Cardiac muscle cell (in vitro differentiated cells and primary cell): ENCODE results near the gene RSRC1. TPM values are rescaled to one million over a fixed set of nuclear protein-coding genes. Genes with fewer than 3 reads are reported as not detected.

ENCODE experiments used
- DNase-seq, 2 donors: peaks; one replicate each; pipeline versions ENCODE4 v3.0.0 to v3.0.0-alpha.2; 2010 to 2017; ENCODE audit warnings: low read depth in 1 of 2, low spot score in 1 of 2
- H3K27ac ChIP-seq: fragments of 200-600 bp; sonication (generic); 2 replicates; pipeline ENCODE4 v1.5.1; 2016
- H3K27me3 ChIP-seq: fragments of 200-600 bp; sonication (generic); 2 replicates; pipeline ENCODE4 v1.6.0; 2016; ENCODE audit warnings: control low read depth
- H3K36me3 ChIP-seq: fragments of 200-600 bp; sonication (generic); 2 replicates; pipeline ENCODE4 v1.5.1; 2016; ENCODE audit warnings: control low read depth
- H3K4me1 ChIP-seq: fragments of 200-600 bp; sonication (generic); 2 replicates; pipeline ENCODE4 v1.8.1; 2017; ENCODE audit warnings: low read depth, mild to moderate bottlenecking, mixed run types
- H3K4me3 ChIP-seq: fragments of 200-600 bp; sonication (generic); 2 replicates; pipeline ENCODE4 v1.5.1; 2016; ENCODE audit warnings: mild to moderate bottlenecking
- H3K9me3 ChIP-seq: fragments of 200-600 bp; sonication (generic); 2 replicates; pipeline ENCODE4 v1.5.1; 2017; ENCODE audit warnings: low read depth, mild to moderate bottlenecking, control low read depth
- CTCF ChIP-seq: IDR thresholded peaks from 2 replicates; pipeline ENCODE4 v1.5.1; 2012; ENCODE audit warnings: low read depth, mild to moderate bottlenecking, low read length
- polyA plus RNA-seq: library from polyadenylated mRNA; unstranded; fragments of >200 nt; fragmentation: Nextera tagmentation; extraction: Ambion mirVana; gene quantifications from 2 replicates; pipeline ENCODE4 v1.2.1, GENCODE V29; 2016
- total RNA-seq: library from RNA; depleted of rRNA; stranded (reverse); fragments of >200 nt; gene quantifications from 2 replicates; pipeline ENCODE4 v1.2.3, GENCODE V29; 2016

The RSRC1 gene
- total and polyA plus RNA-seq, 2 experiments from 2014 or later, result 23.6 to 55.9 TPM

DNA sequence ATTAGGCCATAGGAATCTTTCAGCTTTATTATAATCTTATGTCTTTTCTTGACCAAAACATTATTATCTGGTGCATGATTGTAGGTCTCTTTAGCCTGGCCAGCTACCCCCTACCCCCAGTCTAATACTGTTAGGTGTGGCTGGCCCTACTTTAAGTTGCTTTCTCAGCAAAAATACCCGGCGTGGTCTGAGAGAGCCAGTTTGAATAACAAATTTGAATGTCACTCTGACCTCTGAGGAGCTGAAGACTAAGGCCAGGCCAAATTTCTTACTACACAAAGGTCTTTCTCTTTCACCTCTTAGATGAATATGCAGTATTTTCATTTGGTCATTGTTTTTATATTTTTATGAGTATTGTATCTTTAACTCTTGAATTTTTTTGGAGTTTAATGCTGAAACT lies 272.6 kb downstream of the RSRC1 start:
- H3K9me3 ChIP-seq, result no peaks in the 10 kb centered on the region
- H3K4me3 ChIP-seq, result no peak overlapping the region
- no peak overlapping the region for H3K27ac ChIP-seq
- DNase-seq, result no peak
- no peak for TF ChIP-seq CTCF
- peaks cover 6% of the 10 kb centered on the region for H3K4me1 ChIP-seq
- no peaks in the 10 kb centered on the region for H3K27me3 ChIP-seq
- no peaks in the 10 kb centered on the region for H3K36me3 ChIP-seq

- Histone ChIP-seq H3K4me1 (peaks cover 14% of the 10 kb centered on the region), H3K27me3 (no peaks in the 10 kb centered on the region), H3K27ac (no peak overlapping the region), H3K4me3 (no peak overlapping the region), H3K36me3 (no peaks in the 10 kb centered on the region), H3K9me3 (no peaks in the 10 kb centered on the region)
- DNase-seq, result no peak
- no peak for TF ChIP-seq CTCF
These were observed 274.1 kb downstream of the RSRC1 start for GRCh38 chr3:158384019-158384418.

- H3K27me3 ChIP-seq, result no peaks in the 10 kb centered on the region
- no peaks in the 10 kb centered on the region for H3K9me3 ChIP-seq
- no peak for TF ChIP-seq CTCF
- H3K4me3 ChIP-seq, result no peak overlapping the region
- no peak overlapping the region for H3K27ac ChIP-seq
- peak in 1 of 2 donors; percentile 3 for DNase-seq
- H3K4me1 ChIP-seq, result no peaks in the 10 kb centered on the region
- H3K36me3 ChIP-seq, result no peaks in the 10 kb centered on the region
These were observed 285.5 kb downstream of the RSRC1 start for GRCh38 chr3:158395421-158395820.

- no peaks in the 10 kb centered on the region for H3K4me1 ChIP-seq
- no peak for TF ChIP-seq CTCF
- H3K27ac ChIP-seq, result no peak overlapping the region
- no peaks in the 10 kb centered on the region for H3K27me3 ChIP-seq
- DNase-seq, result no peak
- no peaks in the 10 kb centered on the region for H3K36me3 ChIP-seq
- no peak overlapping the region for H3K4me3 ChIP-seq
- no peaks in the 10 kb centered on the region for H3K9me3 ChIP-seq
These were observed 292.7 kb downstream of the RSRC1 start for GRCh38 chr3:158402590-158402989.

DNA sequence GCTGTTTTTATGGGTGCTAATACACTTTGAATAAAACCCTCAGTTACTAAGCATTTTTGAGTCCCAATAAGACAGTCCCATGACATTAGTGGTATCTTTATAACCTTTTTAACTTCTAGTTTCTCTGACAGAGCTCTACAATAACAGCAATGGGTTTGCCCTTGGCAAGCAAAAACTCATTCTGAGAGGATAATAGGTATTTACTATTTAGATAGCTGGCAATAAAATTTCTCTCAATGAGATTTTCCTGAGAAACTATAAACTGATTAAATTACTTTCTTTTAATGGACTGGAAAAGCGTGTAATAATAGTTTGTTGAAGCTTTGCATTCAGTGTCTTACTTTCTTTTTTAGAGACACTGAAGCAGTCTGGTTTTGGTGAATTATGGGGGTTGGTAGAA lies 293.1 kb downstream of the RSRC1 start:
- Histone ChIP-seq H3K27ac (no peak overlapping the region), H3K4me3 (no peak overlapping the region), H3K9me3 (no peaks in the 10 kb centered on the region), H3K36me3 (no peaks in the 10 kb centered on the region), H3K27me3 (no peaks in the 10 kb centered on the region), H3K4me1 (peaks cover 4% of the 10 kb centered on the region)
- no peak for DNase-seq
- no peak for TF ChIP-seq CTCF

GRCh38 chr3:158404131-158404718 lies 294.3 kb downstream of the RSRC1 start:
- Histone ChIP-seq H3K4me1 (peaks cover 6% of the 10 kb centered on the region), H3K27ac (no peak overlapping the region), H3K27me3 (no peaks in the 10 kb centered on the region), H3K9me3 (no peaks in the 10 kb centered on the region), H3K36me3 (no peaks in the 10 kb centered on the region), H3K4me3 (no peak overlapping the region)
- TF ChIP-seq CTCF, result no peak
- no peak for DNase-seq
